ENCODE results near the gene TMPRSS6.

The TMPRSS6 gene

DNA sequence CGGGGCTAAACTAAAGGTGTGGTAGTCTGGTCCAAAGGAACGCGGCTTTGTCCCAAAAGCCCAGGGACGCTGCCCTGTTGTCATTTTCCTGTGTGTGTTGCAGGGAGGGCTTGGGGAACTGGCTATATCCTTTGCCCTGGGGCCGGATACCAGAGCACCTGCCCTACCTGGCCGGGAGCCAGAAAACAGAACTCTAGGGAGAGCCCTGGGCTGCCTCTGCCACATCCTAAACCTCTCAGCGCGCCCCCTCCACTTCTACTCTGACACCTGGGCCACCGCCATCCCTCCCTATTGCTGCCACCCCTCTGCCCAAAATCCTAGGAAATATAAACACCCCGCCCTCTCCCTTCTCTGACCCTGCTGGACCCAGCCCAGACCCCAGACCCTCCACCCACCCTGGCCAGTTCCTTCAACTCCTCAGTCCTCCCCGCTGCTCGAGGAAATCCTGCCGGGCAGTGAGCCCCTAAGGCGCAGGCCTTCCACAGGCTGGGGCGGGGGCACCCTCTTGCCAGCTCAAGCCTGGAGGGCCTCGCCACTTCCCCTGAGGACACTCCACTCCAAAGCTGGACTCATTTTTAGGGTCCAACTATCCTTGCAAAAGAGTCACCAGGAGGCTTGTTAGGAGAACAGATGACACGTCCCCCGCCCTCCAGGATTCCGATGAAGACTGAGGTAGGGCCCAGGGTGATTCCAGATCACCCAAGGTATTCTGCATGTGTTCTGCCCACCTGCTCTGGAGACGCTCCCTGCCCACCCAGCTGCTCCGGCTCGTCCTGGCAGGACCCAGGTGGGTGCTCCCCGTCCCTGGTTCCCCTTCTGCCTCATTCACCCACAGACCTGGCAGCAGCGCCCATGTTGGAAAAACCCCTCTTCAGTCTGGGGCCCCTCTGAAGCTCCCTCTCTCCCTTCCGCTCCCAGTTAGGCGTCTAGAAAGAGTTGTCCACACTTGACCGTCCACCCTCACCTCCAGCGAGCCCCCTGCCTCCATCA, 45.8 kb downstream of the TMPRSS6 start:
- no peak overlapping the region for H3K4me3 ChIP-seq (ENCODE audit: low read length)
- H3K27ac ChIP-seq (ENCODE audit: low read depth, low read length) = no peak overlapping the region
- no peak overlapping the region for H3K4me2 ChIP-seq (ENCODE audit: low read length)
- no peaks in the 10 kb centered on the region for H3K79me2 ChIP-seq (ENCODE audit: control insufficient read depth, low read length)
- no peaks in the 10 kb centered on the region for H3K4me1 ChIP-seq (ENCODE audit: control insufficient read depth, low read length)
- H3K36me3 ChIP-seq (ENCODE audit: control insufficient read depth, low read length) = no peaks in the 10 kb centered on the region
- no peak for TF ChIP-seq EZH2phosphoT487 (IDR thresholded peaks at IDR 0.05; ENCODE audit: borderline replicate concordance, low read length)
- TF ChIP-seq, protein P1, sequence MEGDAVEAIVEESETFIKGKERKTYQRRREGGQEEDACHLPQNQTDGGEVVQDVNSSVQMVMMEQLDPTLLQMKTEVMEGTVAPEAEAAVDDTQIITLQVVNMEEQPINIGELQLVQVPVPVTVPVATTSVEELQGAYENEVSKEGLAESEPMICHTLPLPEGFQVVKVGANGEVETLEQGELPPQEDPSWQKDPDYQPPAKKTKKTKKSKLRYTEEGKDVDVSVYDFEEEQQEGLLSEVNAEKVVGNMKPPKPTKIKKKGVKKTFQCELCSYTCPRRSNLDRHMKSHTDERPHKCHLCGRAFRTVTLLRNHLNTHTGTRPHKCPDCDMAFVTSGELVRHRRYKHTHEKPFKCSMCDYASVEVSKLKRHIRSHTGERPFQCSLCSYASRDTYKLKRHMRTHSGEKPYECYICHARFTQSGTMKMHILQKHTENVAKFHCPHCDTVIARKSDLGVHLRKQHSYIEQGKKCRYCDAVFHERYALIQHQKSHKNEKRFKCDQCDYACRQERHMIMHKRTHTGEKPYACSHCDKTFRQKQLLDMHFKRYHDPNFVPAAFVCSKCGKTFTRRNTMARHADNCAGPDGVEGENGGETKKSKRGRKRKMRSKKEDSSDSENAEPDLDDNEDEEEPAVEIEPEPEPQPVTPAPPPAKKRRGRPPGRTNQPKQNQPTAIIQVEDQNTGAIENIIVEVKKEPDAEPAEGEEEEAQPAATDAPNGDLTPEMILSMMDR (IDR thresholded peaks at IDR 0.05; ENCODE audit: low read depth, low read length, poor library complexity, severe bottlenecking) = no peak
- H3K9me2 ChIP-seq (replicated peaks; ENCODE audit: control insufficient read depth, low read length) = no peaks in the 10 kb centered on the region
- H4K20me1 ChIP-seq (ENCODE audit: control insufficient read depth, insufficient read depth, low read depth, low read length) = no peaks in the 10 kb centered on the region
- H3K9me3 ChIP-seq (ENCODE audit: control insufficient read depth, insufficient read depth, low read length) = no peaks in the 10 kb centered on the region
- no peaks in the 10 kb centered on the region for H3F3A ChIP-seq (ENCODE audit: control insufficient read depth, insufficient read depth)
- H3K27me3 ChIP-seq (ENCODE audit: control insufficient read depth, low read length) = no peaks in the 10 kb centered on the region

DNA sequence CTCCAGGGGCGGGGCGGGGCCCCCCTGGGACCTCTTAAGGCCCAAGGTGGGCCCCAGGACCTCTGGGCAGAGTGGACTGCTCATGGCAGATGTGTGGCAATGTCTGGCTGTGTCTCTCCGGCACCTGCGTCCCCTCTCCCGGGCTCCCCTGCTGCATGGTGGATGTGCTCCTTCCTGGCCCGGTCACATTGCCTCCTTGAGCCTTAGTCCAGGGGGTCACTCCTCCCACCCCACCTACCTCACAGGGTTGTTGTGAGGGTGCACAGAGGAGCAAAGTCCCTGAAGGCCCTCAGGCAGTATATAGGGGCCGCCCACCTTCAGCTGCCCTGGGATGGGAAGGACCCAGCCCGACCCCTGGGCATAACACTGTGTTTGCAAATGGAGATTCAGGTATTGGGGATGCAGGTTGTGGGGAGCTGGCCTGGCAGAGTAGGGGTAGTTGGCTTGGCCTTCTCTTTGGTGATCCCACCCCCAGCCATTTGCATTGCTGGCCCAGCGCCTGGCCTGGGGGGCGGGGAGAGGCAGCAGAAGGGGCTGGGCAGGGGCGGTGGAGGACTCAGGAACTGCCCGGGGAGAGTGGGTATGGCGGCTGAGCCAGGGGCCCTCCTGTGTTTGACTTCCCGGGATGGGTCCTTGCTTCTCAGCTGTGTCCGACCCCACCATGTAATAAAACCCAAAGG, 46.7 kb downstream of the TMPRSS6 start:
- no peak for TF ChIP-seq EZH2phosphoT487 (IDR thresholded peaks at IDR 0.05; ENCODE audit: borderline replicate concordance, low read length)
- TF ChIP-seq, protein P1 (IDR thresholded peaks at IDR 0.05; ENCODE audit: low read depth, low read length, poor library complexity, severe bottlenecking) = no peak
- Histone ChIP-seq H3K9me2 (replicated peaks; ENCODE audit: control insufficient read depth, low read length) (no peaks in the 10 kb centered on the region), H3K4me3 (ENCODE audit: low read length) (no peak overlapping the region), H3K36me3 (ENCODE audit: control insufficient read depth, low read length) (no peaks in the 10 kb centered on the region), H3K9me3 (ENCODE audit: control insufficient read depth, insufficient read depth, low read length) (no peaks in the 10 kb centered on the region), H3K79me2 (ENCODE audit: control insufficient read depth, low read length) (no peaks in the 10 kb centered on the region), H4K20me1 (ENCODE audit: control insufficient read depth, insufficient read depth, low read depth, low read length) (no peaks in the 10 kb centered on the region), H3K4me1 (ENCODE audit: control insufficient read depth, low read length) (no peaks in the 10 kb centered on the region), H3K27ac (ENCODE audit: low read depth, low read length) (no peak overlapping the region), H3K4me2 (ENCODE audit: low read length) (no peak overlapping the region), H3K27me3 (ENCODE audit: control insufficient read depth, low read length) (no peaks in the 10 kb centered on the region), H3F3A (ENCODE audit: control insufficient read depth, insufficient read depth) (no peaks in the 10 kb centered on the region)

DNA sequence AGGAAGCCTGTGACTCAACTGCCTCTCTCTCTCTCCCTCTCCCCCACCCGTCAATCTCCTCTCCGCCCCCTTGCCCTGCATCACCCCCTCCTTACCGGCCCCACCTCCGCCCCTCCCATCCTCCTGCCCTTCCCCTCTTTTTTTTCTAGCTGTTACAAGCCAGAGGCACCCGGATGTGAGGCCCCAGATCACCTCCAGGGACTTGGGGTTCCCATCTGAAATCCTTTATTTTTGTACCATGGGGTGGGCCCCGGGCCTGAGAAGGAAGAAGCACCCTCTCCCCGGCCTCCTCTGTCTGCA, 47.2 kb downstream of the TMPRSS6 start:
- no peak overlapping the region for H3K4me2 ChIP-seq (ENCODE audit: low read length)
- no peaks in the 10 kb centered on the region for H3K4me1 ChIP-seq (ENCODE audit: control insufficient read depth, low read length)
- H3K79me2 ChIP-seq (ENCODE audit: control insufficient read depth, low read length) = no peaks in the 10 kb centered on the region
- no peaks in the 10 kb centered on the region for H3K36me3 ChIP-seq (ENCODE audit: control insufficient read depth, low read length)
- H4K20me1 ChIP-seq (ENCODE audit: control insufficient read depth, insufficient read depth, low read depth, low read length) = no peaks in the 10 kb centered on the region
- H3K9me2 ChIP-seq (replicated peaks; ENCODE audit: control insufficient read depth, low read length) = no peaks in the 10 kb centered on the region
- H3K9me3 ChIP-seq (ENCODE audit: control insufficient read depth, insufficient read depth, low read length) = no peaks in the 10 kb centered on the region
- H3K4me3 ChIP-seq (ENCODE audit: low read length) = no peak overlapping the region
- H3K27ac ChIP-seq (ENCODE audit: low read depth, low read length) = no peak overlapping the region
- H3F3A ChIP-seq (ENCODE audit: control insufficient read depth, insufficient read depth) = no peaks in the 10 kb centered on the region
- H3K27me3 ChIP-seq (ENCODE audit: control insufficient read depth, low read length) = no peaks in the 10 kb centered on the region
- TF ChIP-seq, protein P1 (IDR thresholded peaks at IDR 0.05; ENCODE audit: low read depth, low read length, poor library complexity, severe bottlenecking) = no peak
- no peak for TF ChIP-seq EZH2phosphoT487 (IDR thresholded peaks at IDR 0.05; ENCODE audit: borderline replicate concordance, low read length)

All from DOHH2 (cell line).